ENCODE results near the gene DOK3.

DNA sequence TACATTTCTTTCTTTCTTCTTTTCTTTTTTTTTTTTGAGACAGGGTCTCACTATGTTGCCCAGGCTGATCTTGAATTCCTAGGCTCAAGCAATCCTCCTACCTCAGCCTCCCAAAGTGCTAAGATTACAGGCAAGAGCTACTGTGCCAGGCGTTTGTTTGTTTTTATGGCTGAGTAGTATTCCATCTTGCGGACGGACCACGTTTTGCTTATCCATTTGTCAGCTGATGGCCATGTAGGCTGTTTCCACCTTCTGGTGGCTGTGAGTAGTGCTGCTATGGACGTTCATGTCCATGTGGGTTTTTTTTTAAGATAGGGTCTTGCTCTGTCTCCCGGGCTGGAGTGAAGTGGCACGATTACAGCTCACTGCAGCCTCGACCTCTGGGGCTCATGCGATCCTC lies 2.5 kb downstream of the DOK3 start:
- TF ChIP-seq, protein P1, sequence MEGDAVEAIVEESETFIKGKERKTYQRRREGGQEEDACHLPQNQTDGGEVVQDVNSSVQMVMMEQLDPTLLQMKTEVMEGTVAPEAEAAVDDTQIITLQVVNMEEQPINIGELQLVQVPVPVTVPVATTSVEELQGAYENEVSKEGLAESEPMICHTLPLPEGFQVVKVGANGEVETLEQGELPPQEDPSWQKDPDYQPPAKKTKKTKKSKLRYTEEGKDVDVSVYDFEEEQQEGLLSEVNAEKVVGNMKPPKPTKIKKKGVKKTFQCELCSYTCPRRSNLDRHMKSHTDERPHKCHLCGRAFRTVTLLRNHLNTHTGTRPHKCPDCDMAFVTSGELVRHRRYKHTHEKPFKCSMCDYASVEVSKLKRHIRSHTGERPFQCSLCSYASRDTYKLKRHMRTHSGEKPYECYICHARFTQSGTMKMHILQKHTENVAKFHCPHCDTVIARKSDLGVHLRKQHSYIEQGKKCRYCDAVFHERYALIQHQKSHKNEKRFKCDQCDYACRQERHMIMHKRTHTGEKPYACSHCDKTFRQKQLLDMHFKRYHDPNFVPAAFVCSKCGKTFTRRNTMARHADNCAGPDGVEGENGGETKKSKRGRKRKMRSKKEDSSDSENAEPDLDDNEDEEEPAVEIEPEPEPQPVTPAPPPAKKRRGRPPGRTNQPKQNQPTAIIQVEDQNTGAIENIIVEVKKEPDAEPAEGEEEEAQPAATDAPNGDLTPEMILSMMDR (conservative IDR thresholded peaks at IDR 0.05; ENCODE audit: low read depth in 2 of 2): peak; percentile 42
- TF ChIP-seq, protein P2, sequence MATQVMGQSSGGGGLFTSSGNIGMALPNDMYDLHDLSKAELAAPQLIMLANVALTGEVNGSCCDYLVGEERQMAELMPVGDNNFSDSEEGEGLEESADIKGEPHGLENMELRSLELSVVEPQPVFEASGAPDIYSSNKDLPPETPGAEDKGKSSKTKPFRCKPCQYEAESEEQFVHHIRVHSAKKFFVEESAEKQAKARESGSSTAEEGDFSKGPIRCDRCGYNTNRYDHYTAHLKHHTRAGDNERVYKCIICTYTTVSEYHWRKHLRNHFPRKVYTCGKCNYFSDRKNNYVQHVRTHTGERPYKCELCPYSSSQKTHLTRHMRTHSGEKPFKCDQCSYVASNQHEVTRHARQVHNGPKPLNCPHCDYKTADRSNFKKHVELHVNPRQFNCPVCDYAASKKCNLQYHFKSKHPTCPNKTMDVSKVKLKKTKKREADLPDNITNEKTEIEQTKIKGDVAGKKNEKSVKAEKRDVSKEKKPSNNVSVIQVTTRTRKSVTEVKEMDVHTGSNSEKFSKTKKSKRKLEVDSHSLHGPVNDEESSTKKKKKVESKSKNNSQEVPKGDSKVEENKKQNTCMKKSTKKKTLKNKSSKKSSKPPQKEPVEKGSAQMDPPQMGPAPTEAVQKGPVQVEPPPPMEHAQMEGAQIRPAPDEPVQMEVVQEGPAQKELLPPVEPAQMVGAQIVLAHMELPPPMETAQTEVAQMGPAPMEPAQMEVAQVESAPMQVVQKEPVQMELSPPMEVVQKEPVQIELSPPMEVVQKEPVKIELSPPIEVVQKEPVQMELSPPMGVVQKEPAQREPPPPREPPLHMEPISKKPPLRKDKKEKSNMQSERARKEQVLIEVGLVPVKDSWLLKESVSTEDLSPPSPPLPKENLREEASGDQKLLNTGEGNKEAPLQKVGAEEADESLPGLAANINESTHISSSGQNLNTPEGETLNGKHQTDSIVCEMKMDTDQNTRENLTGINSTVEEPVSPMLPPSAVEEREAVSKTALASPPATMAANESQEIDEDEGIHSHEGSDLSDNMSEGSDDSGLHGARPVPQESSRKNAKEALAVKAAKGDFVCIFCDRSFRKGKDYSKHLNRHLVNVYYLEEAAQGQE (IDR thresholded peaks at IDR 0.05; ENCODE audit: unreplicated experiment): no peak
- TF ChIP-seq CREB1 (CRISPR knock-in tag; IDR thresholded peaks at IDR 0.05; ENCODE audit: low read depth) (no peak), EZH2phosphoT487 (IDR thresholded peaks at IDR 0.05; ENCODE audit: unreplicated experiment) (no peak), EZH2 (IDR thresholded peaks at IDR 0.05; ENCODE audit: low read depth, unreplicated experiment) (no peak), POLR2AphosphoS5 (IDR thresholded peaks at IDR 0.05; ENCODE audit: low read depth) (no peak), NANOG (IDR thresholded peaks at IDR 0.05; ENCODE audit: borderline replicate concordance) (no peak), ZNF114 (CRISPR knock-in tag; IDR thresholded peaks at IDR 0.05) (no peak), JUNB (IDR thresholded peaks at IDR 0.05; ENCODE audit: unreplicated experiment) (no peak), STAT1 (IDR thresholded peaks at IDR 0.05; ENCODE audit: unreplicated experiment) (no peak), ZNF331 (CRISPR knock-in tag; IDR thresholded peaks at IDR 0.05; ENCODE audit: low read depth) (no peak)
- TF ChIP-seq, protein P3, sequence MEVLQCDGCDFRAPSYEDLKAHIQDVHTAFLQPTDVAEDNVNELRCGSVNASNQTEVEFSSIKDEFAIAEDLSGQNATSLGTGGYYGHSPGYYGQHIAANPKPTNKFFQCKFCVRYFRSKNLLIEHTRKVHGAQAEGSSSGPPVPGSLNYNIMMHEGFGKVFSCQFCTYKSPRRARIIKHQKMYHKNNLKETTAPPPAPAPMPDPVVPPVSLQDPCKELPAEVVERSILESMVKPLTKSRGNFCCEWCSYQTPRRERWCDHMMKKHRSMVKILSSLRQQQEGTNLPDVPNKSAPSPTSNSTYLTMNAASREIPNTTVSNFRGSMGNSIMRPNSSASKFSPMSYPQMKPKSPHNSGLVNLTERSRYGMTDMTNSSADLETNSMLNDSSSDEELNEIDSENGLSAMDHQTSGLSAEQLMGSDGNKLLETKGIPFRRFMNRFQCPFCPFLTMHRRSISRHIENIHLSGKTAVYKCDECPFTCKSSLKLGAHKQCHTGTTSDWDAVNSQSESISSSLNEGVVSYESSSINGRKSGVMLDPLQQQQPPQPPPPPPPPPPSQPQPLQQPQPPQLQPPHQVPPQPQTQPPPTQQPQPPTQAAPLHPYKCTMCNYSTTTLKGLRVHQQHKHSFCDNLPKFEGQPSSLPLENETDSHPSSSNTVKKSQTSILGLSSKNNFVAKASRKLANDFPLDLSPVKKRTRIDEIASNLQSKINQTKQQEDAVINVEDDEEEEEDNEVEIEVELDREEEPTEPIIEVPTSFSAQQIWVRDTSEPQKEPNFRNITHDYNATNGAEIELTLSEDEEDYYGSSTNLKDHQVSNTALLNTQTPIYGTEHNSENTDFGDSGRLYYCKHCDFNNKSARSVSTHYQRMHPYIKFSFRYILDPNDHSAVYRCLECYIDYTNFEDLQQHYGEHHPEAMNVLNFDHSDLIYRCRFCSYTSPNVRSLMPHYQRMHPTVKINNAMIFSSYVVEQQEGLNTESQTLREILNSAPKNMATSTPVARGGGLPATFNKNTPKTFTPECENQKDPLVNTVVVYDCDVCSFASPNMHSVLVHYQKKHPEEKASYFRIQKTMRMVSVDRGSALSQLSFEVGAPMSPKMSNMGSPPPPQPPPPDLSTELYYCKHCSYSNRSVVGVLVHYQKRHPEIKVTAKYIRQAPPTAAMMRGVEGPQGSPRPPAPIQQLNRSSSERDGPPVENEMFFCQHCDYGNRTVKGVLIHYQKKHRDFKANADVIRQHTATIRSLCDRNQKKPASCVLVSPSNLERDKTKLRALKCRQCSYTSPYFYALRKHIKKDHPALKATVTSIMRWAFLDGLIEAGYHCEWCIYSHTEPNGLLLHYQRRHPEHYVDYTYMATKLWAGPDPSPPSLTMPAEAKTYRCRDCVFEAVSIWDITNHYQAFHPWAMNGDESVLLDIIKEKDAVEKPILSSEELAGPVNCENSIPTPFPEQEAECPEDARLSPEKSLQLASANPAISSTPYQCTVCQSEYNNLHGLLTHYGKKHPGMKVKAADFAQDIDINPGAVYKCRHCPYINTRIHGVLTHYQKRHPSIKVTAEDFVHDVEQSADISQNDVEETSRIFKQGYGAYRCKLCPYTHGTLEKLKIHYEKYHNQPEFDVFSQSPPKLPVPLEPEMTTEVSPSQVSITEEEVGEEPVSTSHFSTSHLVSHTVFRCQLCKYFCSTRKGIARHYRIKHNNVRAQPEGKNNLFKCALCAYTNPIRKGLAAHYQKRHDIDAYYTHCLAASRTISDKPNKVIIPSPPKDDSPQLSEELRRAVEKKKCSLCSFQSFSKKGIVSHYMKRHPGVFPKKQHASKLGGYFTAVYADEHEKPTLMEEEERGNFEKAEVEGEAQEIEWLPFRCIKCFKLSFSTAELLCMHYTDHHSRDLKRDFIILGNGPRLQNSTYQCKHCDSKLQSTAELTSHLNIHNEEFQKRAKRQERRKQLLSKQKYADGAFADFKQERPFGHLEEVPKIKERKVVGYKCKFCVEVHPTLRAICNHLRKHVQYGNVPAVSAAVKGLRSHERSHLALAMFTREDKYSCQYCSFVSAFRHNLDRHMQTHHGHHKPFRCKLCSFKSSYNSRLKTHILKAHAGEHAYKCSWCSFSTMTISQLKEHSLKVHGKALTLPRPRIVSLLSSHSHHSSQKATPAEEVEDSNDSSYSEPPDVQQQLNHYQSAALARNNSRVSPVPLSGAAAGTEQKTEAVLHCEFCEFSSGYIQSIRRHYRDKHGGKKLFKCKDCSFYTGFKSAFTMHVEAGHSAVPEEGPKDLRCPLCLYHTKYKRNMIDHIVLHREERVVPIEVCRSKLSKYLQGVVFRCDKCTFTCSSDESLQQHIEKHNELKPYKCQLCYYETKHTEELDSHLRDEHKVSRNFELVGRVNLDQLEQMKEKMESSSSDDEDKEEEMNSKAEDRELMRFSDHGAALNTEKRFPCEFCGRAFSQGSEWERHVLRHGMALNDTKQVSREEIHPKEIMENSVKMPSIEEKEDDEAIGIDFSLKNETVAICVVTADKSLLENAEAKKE (CRISPR knock-in tag; IDR thresholded peaks at IDR 0.05): no peak
- TF ChIP-seq, protein P4, sequence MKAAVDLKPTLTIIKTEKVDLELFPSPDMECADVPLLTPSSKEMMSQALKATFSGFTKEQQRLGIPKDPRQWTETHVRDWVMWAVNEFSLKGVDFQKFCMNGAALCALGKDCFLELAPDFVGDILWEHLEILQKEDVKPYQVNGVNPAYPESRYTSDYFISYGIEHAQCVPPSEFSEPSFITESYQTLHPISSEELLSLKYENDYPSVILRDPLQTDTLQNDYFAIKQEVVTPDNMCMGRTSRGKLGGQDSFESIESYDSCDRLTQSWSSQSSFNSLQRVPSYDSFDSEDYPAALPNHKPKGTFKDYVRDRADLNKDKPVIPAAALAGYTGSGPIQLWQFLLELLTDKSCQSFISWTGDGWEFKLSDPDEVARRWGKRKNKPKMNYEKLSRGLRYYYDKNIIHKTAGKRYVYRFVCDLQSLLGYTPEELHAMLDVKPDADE (IDR thresholded peaks at IDR 0.05): no peak
